ENCODE measurements around the gene MACROH2A1. TPM values are rescaled to one million over a fixed set of nuclear protein-coding genes. Genes with fewer than 3 reads are reported as not detected.

Gene MACROH2A1
- total RNA-seq, 1 donor from 2014 or later, result 103 TPM

- Histone ChIP-seq H3K9me3 (replicated peaks) (no peaks in the 10 kb centered on the region), H3K27me3 (ENCODE audit: low read depth) (peaks cover 24% of the 10 kb centered on the region)
These were observed 86.6 kb downstream of the MACROH2A1 start for GRCh38 chr5:135312255-135312935.

GRCh38 chr5:135310328-135310989 lies 88.6 kb downstream of the MACROH2A1 start:
- intact Hi-C loops (cut with micrococcal nuclease), result no loop called here
- no peak for TF ChIP-seq CTCF (IDR thresholded peaks at IDR 0.05; ENCODE audit: borderline replicate concordance)
- Histone ChIP-seq H3K4me3 (no peak overlapping the region), H3K4me1 (no peaks in the 10 kb centered on the region), H3K9me3 (replicated peaks) (no peaks in the 10 kb centered on the region), H3K27ac (replicated peaks) (no peak overlapping the region), H3K27me3 (ENCODE audit: low read depth) (peaks cover 30% of the 10 kb centered on the region), H3K36me3 (no peaks in the 10 kb centered on the region)
- no peak for DNase-seq

More at GRCh38 chr5:135312255-135312935, 86.6 kb downstream of the MACROH2A1 start:
- H3K4me3 ChIP-seq, result no peak overlapping the region
- TF ChIP-seq CTCF (IDR thresholded peaks at IDR 0.05; ENCODE audit: borderline replicate concordance), result no peak
- no peak overlapping the region for H3K27ac ChIP-seq (replicated peaks)
- no peak for DNase-seq
- intact Hi-C loops (cut with micrococcal nuclease), result no loop called here
- H3K4me1 ChIP-seq, result no peaks in the 10 kb centered on the region
- no peaks in the 10 kb centered on the region for H3K36me3 ChIP-seq

- Histone ChIP-seq H3K4me1 (no peaks in the 10 kb centered on the region), H3K4me3 (no peak overlapping the region), H3K27ac (replicated peaks) (no peak overlapping the region), H3K9me3 (replicated peaks) (no peaks in the 10 kb centered on the region), H3K36me3 (no peaks in the 10 kb centered on the region), H3K27me3 (ENCODE audit: low read depth) (peaks cover 38% of the 10 kb centered on the region)
- intact Hi-C loops (cut with micrococcal nuclease), result no loop called here
- no peak for DNase-seq
- TF ChIP-seq CTCF (IDR thresholded peaks at IDR 0.05; ENCODE audit: borderline replicate concordance), result no peak
These were observed 89.4 kb downstream of the MACROH2A1 start for GRCh38 chr5:135309391-135310327.

- Histone ChIP-seq H3K36me3 (no peaks in the 10 kb centered on the region), H3K27ac (replicated peaks) (no peak overlapping the region), H3K4me3 (no peak overlapping the region), H3K4me1 (no peaks in the 10 kb centered on the region), H3K9me3 (replicated peaks) (no peaks in the 10 kb centered on the region), H3K27me3 (ENCODE audit: low read depth) (peaks cover 41% of the 10 kb centered on the region)
- DNase-seq, result no peak
- intact Hi-C loops (cut with micrococcal nuclease), result no loop called here
- TF ChIP-seq CTCF (IDR thresholded peaks at IDR 0.05; ENCODE audit: borderline replicate concordance), result no peak
These were observed 90.3 kb downstream of the MACROH2A1 start for GRCh38 chr5:135308752-135309151.

GRCh38 chr5:135308245-135308644 lies 90.8 kb downstream of the MACROH2A1 start:
- Histone ChIP-seq H3K36me3 (no peaks in the 10 kb centered on the region), H3K27ac (replicated peaks) (no peak overlapping the region), H3K4me3 (no peak overlapping the region), H3K9me3 (replicated peaks) (no peaks in the 10 kb centered on the region), H3K27me3 (ENCODE audit: low read depth) (peaks cover 41% of the 10 kb centered on the region), H3K4me1 (no peaks in the 10 kb centered on the region)
- no peak for DNase-seq
- no peak for TF ChIP-seq CTCF (IDR thresholded peaks at IDR 0.05; ENCODE audit: borderline replicate concordance)
- intact Hi-C loops (cut with micrococcal nuclease), result no loop called here

Data from left ventricle myocardium inferior (tissue), 1 donor.